Neuronal stem cell (in vitro differentiated cells): ENCODE data around the gene RPS21.
A peak's percentile ranks its signal among the peaks of the same experiment; 100 is the strongest.

ENCODE experiments used
- DNase-seq: peaks from one replicate; pipeline ENCODE4 v3.0.0-alpha.2; 2013; ENCODE audit warnings: low spot score
- H2AFZ ChIP-seq: one replicate; pipeline ENCODE4 v1.6.1; 2013; ENCODE audit warnings: mild to moderate bottlenecking, low read length, inconsistent platforms
- H2AK5ac ChIP-seq: 2 replicates; pipeline ENCODE4 v1.6.1; 2013; ENCODE audit warnings: low read depth, mild to moderate bottlenecking, inconsistent platforms, low read length, moderate library complexity, mixed read lengths
- H2BK120ac ChIP-seq: 2 replicates; pipeline ENCODE4 v1.6.1; 2013; ENCODE audit warnings: low read depth, mild to moderate bottlenecking, inconsistent platforms, low read length, moderate library complexity, mixed read lengths
- H2BK12ac ChIP-seq: one replicate; pipeline ENCODE4 v1.6.1; 2013; ENCODE audit warnings: low read length, inconsistent platforms
- H2BK15ac ChIP-seq: 2 replicates; pipeline ENCODE4 v1.6.1; 2013; ENCODE audit warnings: mild to moderate bottlenecking, low read length, inconsistent platforms, mixed read lengths
- H2BK5ac ChIP-seq: one replicate; pipeline ENCODE4 v1.6.1; 2013; ENCODE audit warnings: inconsistent platforms, mild to moderate bottlenecking, low read length, moderate library complexity
- H3K14ac ChIP-seq: one replicate; pipeline ENCODE4 v1.6.1; 2013; ENCODE audit warnings: low read length, inconsistent platforms
- H3K18ac ChIP-seq: 2 replicates; pipeline ENCODE4 v1.6.1; 2013; ENCODE audit warnings: low read length, inconsistent platforms
- H3K23ac ChIP-seq: 2 replicates; pipeline ENCODE4 v1.6.1; 2013; ENCODE audit warnings: low read depth, mild to moderate bottlenecking, mixed read lengths, low read length, inconsistent platforms; ENCODE audit not compliant: poor library complexity
- H3K27ac ChIP-seq: replicated peaks from 3 replicates; pipeline ENCODE4 v1.5.1; 2013; ENCODE audit warnings: low read length, inconsistent platforms
- H3K27me3 ChIP-seq, 3 experiments: 2 replicates each; pipeline ENCODE4 v1.6.1; 2013; ENCODE audit warnings: low read length in 3 of 3, mild to moderate bottlenecking in 2 of 3, inconsistent platforms in 1 of 3, low read depth in 1 of 3, mixed read lengths in 1 of 3, moderate library complexity in 1 of 3; ENCODE audit not compliant: control insufficient read depth in 3 of 3, insufficient read depth in 3 of 3
- H3K36me3 ChIP-seq, 2 donors: replicated peaks in 1 of 2; 2 replicates each; pipeline ENCODE4 v1.6.1; 2013; ENCODE audit warnings: low read length in 2 of 2; ENCODE audit not compliant: control insufficient read depth in 2 of 2, insufficient read depth in 2 of 2
- H3K4ac ChIP-seq: 2 replicates; pipeline ENCODE4 v1.6.1; 2013; ENCODE audit warnings: inconsistent platforms, mild to moderate bottlenecking, low read length, moderate library complexity
- H3K4me1 ChIP-seq, 2 donors: 1 replicate in 1 of 2; 2 replicates in 1 of 2; pipeline ENCODE4 v1.6.1; 2013; ENCODE audit warnings: low read length in 2 of 2, low read depth in 1 of 2; ENCODE audit not compliant: control insufficient read depth in 2 of 2, insufficient read depth in 1 of 2
- H3K4me2 ChIP-seq: one replicate; pipeline ENCODE4 v1.6.1; 2013; ENCODE audit warnings: mild to moderate bottlenecking, low read length, inconsistent platforms; ENCODE audit not compliant: insufficient read depth, poor library complexity, severe bottlenecking
- H3K4me3 ChIP-seq, 2 donors: 2 replicates each; pipeline ENCODE4 v1.5.1; 2013; ENCODE audit warnings: low read length in 2 of 2, mild to moderate bottlenecking in 2 of 2, inconsistent platforms in 1 of 2, moderate library complexity in 1 of 2
- H3K79me1 ChIP-seq: one replicate; pipeline ENCODE4 v1.6.1; 2013; ENCODE audit warnings: low read depth, mild to moderate bottlenecking, inconsistent platforms, low read length, moderate library complexity
- H3K9ac ChIP-seq: one replicate; pipeline ENCODE4 v1.6.1; 2013; ENCODE audit warnings: mild to moderate bottlenecking, low read depth, low read length, inconsistent platforms; ENCODE audit not compliant: poor library complexity
- H3K9me3 ChIP-seq, 2 donors: replicated peaks in 1 of 2; 2 replicates each; pipeline versions ENCODE3 to v1.6.1; 2013; ENCODE audit warnings: low read length in 2 of 2, mild to moderate bottlenecking in 2 of 2, inconsistent platforms in 1 of 2, low read depth in 1 of 2, mixed read lengths in 1 of 2, moderate library complexity in 1 of 2; ENCODE audit not compliant: control insufficient read depth in 2 of 2, insufficient read depth in 1 of 2
- H4K8ac ChIP-seq: one replicate; pipeline ENCODE4 v1.6.1; 2013; ENCODE audit warnings: low read depth, mild to moderate bottlenecking, inconsistent platforms, low read length, moderate library complexity
- H4K91ac ChIP-seq: one replicate; pipeline ENCODE4 v1.6.1; 2013; ENCODE audit warnings: low read length, low read depth, mild to moderate bottlenecking, inconsistent platforms; ENCODE audit not compliant: poor library complexity
- WGBS, 2 donors: extraction: QIAGEN DNeasy Blood & Tissue Kit; methylation state at CpG; one replicate each; pipeline ENCODE4 v1.1.7; 2013; ENCODE audit warnings: missing lambda C conversion rate in 2 of 2, mixed read lengths in 1 of 2; ENCODE audit not compliant: insufficient read length in 2 of 2, insufficient replicate concordance in 1 of 2; ENCODE audit errors: extremely low coverage in 2 of 2; 5-methylcytosine and 5-hydroxymethylcytosine counted together

The RPS21 gene

GRCh38 chr20:62381202-62381797 lies 5.6 kb upstream of the RPS21 start:
- H2AFZ ChIP-seq, result no peak overlapping the region
- H3K9me3 ChIP-seq, result no peaks in the 10 kb centered on the region
- H4K8ac ChIP-seq, result no peak overlapping the region
- H3K14ac ChIP-seq, result no peak overlapping the region
- H2BK5ac ChIP-seq, result no peak overlapping the region
- H2BK12ac ChIP-seq, result no peak overlapping the region
- H3K36me3 ChIP-seq, result peaks cover 12 to 23% of the 10 kb centered on the region in 2 donors
- H3K4ac ChIP-seq, result no peak overlapping the region
- WGBS, 2 donors, result no CpG with 5 or more reads among the region's 16 CpGs
- H3K23ac ChIP-seq, result no peak overlapping the region
- H2BK120ac ChIP-seq, result no peak overlapping the region
- H3K27ac ChIP-seq, result no peak overlapping the region
- H4K91ac ChIP-seq, result no peak overlapping the region
- no peak overlapping the region for H3K4me3 ChIP-seq
- H2BK15ac ChIP-seq, result no peak overlapping the region
- H3K79me1 ChIP-seq, result peaks cover 7% of the 10 kb centered on the region
- no peak overlapping the region for H3K9ac ChIP-seq
- no peak overlapping the region for H2AK5ac ChIP-seq
- peaks cover 8 to 10% of the 10 kb centered on the region in 2 donors for H3K4me1 ChIP-seq
- H3K4me2 ChIP-seq, result no peak overlapping the region
- no peak overlapping the region for H3K18ac ChIP-seq
- H3K27me3 ChIP-seq, result no peaks in the 10 kb centered on the region
- no peak for DNase-seq

- no peak overlapping the region for H2BK5ac ChIP-seq
- no peak overlapping the region for H3K4me2 ChIP-seq
- H4K8ac ChIP-seq, result no peak overlapping the region
- H3K4me3 ChIP-seq, result no peak overlapping the region
- no peak overlapping the region for H3K23ac ChIP-seq
- H3K9me3 ChIP-seq, result no peaks in the 10 kb centered on the region
- peak overlapping the region; percentile 64 for H3K9ac ChIP-seq
- H3K4me1 ChIP-seq, result peaks cover 5% of the 10 kb centered on the region in 2 donors
- no peak overlapping the region for H4K91ac ChIP-seq
- no peak overlapping the region for H3K18ac ChIP-seq
- no peak overlapping the region for H3K27ac ChIP-seq
- H3K36me3 ChIP-seq, result peaks cover 12 to 23% of the 10 kb centered on the region in 2 donors
- H2BK12ac ChIP-seq, result no peak overlapping the region
- no peak for DNase-seq
- no peaks in the 10 kb centered on the region for H3K27me3 ChIP-seq
- H2AFZ ChIP-seq, result no peak overlapping the region
- no peak overlapping the region for H3K14ac ChIP-seq
- peaks cover 11% of the 10 kb centered on the region for H3K79me1 ChIP-seq
- WGBS, 2 donors, result no CpG with 5 or more reads among the region's 6 CpGs
- no peak overlapping the region for H2BK15ac ChIP-seq
- no peak overlapping the region for H2AK5ac ChIP-seq
- H2BK120ac ChIP-seq, result no peak overlapping the region
- H3K4ac ChIP-seq, result no peak overlapping the region
Measured at GRCh38 chr20:62381842-62382241, 5.1 kb upstream of the RPS21 start.

GRCh38 chr20:62382306-62383198 lies 4.4 kb upstream of the RPS21 start:
- Histone ChIP-seq H4K91ac (no peak overlapping the region), H3K79me1 (peaks cover 16% of the 10 kb centered on the region), H2BK12ac (no peak overlapping the region), H3K27ac (no peak overlapping the region), H3K4me1 (peaks cover 3 to 4% of the 10 kb centered on the region in 2 donors), H3K4me3 (no peak overlapping the region), H3K4ac (no peak overlapping the region), H3K36me3 (peaks cover 9 to 27% of the 10 kb centered on the region in 2 donors), H2AK5ac (no peak overlapping the region), H2BK120ac (no peak overlapping the region), H3K18ac (no peak overlapping the region), H3K27me3 (no peaks in the 10 kb centered on the region), H3K9me3 (no peaks in the 10 kb centered on the region), H3K23ac (no peak overlapping the region), H2BK5ac (no peak overlapping the region), H2BK15ac (no peak overlapping the region), H3K9ac (no peak overlapping the region), H4K8ac (no peak overlapping the region), H2AFZ (no peak overlapping the region), H3K4me2 (no peak overlapping the region), H3K14ac (no peak overlapping the region)
- no CpG with 5 or more reads among the region's 18 CpGs for WGBS, 2 donors
- DNase-seq, result peak; percentile 66

- H3K9ac ChIP-seq, result peak overlapping the region; percentile 99
- H3K18ac ChIP-seq, result peak overlapping the region; percentile 9
- peak overlapping the region; percentile 99 for H3K23ac ChIP-seq
- peak overlapping the region; percentile 41 for H2BK12ac ChIP-seq
- peak overlapping the region; percentile 87 for H3K4me2 ChIP-seq
- peak overlapping the region; percentile 38 for H2AK5ac ChIP-seq
- WGBS, 2 donors, result no CpG with 5 or more reads among the region's 47 CpGs
- H4K91ac ChIP-seq, result no peak overlapping the region
- H2BK15ac ChIP-seq, result no peak overlapping the region
- H3K27me3 ChIP-seq, result no peaks in the 10 kb centered on the region
- H2AFZ ChIP-seq, result peak overlapping the region; percentile 60
- no peak overlapping the region for H3K27ac ChIP-seq
- no peak for DNase-seq
- peak overlapping the region; percentile 95 to 99 for H3K4me3 ChIP-seq
- H4K8ac ChIP-seq, result no peak overlapping the region
- H2BK120ac ChIP-seq, result no peak overlapping the region
- no peak overlapping the region for H3K4ac ChIP-seq
- H3K9me3 ChIP-seq, result no peaks in the 10 kb centered on the region
- H3K79me1 ChIP-seq, result peaks cover 28% of the 10 kb centered on the region
- H3K36me3 ChIP-seq, result peaks cover 34 to 63% of the 10 kb centered on the region in 2 donors
- H3K4me1 ChIP-seq, result peaks cover 7 to 11% of the 10 kb centered on the region in 2 donors
- peak overlapping the region; percentile 67 for H3K14ac ChIP-seq
- H2BK5ac ChIP-seq, result no peak overlapping the region
Measured at GRCh38 chr20:62387219-62387913, 463 bp downstream of the RPS21 start.
